NCI-H748 (cell line): ENCODE measurements around the gene SYMPK.

Source experiments
- DNase-seq: peaks from one replicate; lab custom pipeline; 2025; ENCODE audit not compliant: unreplicated experiment; lab: John Stamatoyannopoulos, UW

Gene SYMPK

GRCh38 chr19:45782820-45783785 lies 79.8 kb downstream of the SYMPK start:
- DNase-seq, result no peak

- no peak for DNase-seq
Observed at GRCh38 chr19:45782162-45782691, 80.7 kb downstream of the SYMPK start, which contains the start of gene DMPK. TSS of gene DMPK (minus strand) at chr19:45782490. CDS start at chr19:45782352, 138 bp downstream.

- DNase-seq, result peak; percentile 73
Observed at GRCh38 chr19:45781214-45782161, 81.5 kb downstream of the SYMPK start.

- DNase-seq, result no peak
Observed at GRCh38 chr19:45780448-45781213, 82.3 kb downstream of the SYMPK start.

GRCh38 chr19:45780146-45780447 lies 82.8 kb downstream of the SYMPK start:
- DNase-seq, result no peak

- peak; percentile 90 for DNase-seq
Observed at GRCh38 chr19:45779231-45780145, 83.5 kb downstream of the SYMPK start.

- no peak for DNase-seq
Observed at GRCh38 chr19:45778010-45778661, 84.8 kb downstream of the SYMPK start.

- no peak for DNase-seq
Observed at GRCh38 chr19:45777395-45777961, 85.5 kb downstream of the SYMPK start.

- no peak for DNase-seq
Observed at GRCh38 chr19:45774765-45775164, 88.2 kb downstream of the SYMPK start.

GRCh38 chr19:45773384-45773783 lies 89.6 kb downstream of the SYMPK start:
- DNase-seq, result no peak

- DNase-seq, result no peak
Observed at GRCh38 chr19:45772912-45773311, 90.0 kb downstream of the SYMPK start.

- DNase-seq, result no peak
Observed at GRCh38 chr19:45772130-45772840, 90.7 kb downstream of the SYMPK start.

GRCh38 chr19:45771311-45771933 lies 91.5 kb downstream of the SYMPK start:
- peak; percentile 29 for DNase-seq

GRCh38 chr19:45770192-45771101 lies 92.5 kb downstream of the SYMPK start:
- peak; percentile 99 for DNase-seq

- peak; percentile 71 for DNase-seq
Observed at GRCh38 chr19:45769821-45770191, 93.1 kb downstream of the SYMPK start.

- peak; percentile 99 for DNase-seq
Observed at GRCh38 chr19:45768984-45769782, 93.8 kb downstream of the SYMPK start, which contains the start of gene SIX5. TSS of gene SIX5 (minus strand) at chr19:45769252. CDS start at chr19:45768844, 408 bp downstream.
